Measurements from ENCODE around the gene OR14I1. TPM values are rescaled to one million over a fixed set of nuclear protein-coding genes. Genes with fewer than 3 reads are reported as not detected.

OR14I1 gene
- total and polyA plus RNA-seq, 4 donors, result not detected

DNA sequence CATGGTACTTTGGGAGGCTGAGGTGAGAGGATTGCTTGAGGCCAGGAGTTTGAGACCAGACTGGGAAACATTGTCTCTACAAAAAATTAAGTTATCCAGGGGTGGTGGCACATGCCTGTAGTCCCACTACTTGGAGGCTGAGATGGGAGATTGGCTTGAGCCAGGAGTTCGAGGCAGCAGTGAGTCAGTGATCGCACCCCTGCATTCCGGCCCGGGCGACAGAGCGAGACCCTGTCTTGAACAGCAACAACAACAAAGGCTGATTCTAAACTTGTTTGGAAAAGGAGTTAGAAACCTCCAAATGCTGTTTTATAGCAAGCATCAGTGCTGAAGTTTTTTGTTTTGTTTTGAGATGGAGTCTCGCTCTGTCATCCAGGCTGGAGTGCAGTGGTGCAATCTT lies 38.3 kb upstream of the OR14I1 start:
- DNase-seq (ENCODE audit: low spot score), result no peak
- no peaks in the 10 kb centered on the region for H3K36me3 ChIP-seq (ENCODE audit: control insufficient read depth in 4 of 4, insufficient read depth in 3 of 4, low read depth in 1 of 4, low read length in 3 of 4)
- no peaks in the 10 kb centered on the region for H3K4me1 ChIP-seq (ENCODE audit: control insufficient read depth in 4 of 4, insufficient read depth in 4 of 4, low read length in 3 of 4)
- H3K27ac ChIP-seq (ENCODE audit: low read depth in 1 of 2, low read length in 2 of 2), result no peak overlapping the region
- WGBS, result 96% methylated on average over 7 of the region's 7 CpGs
- H3K4me3 ChIP-seq (ENCODE audit: low read depth in 1 of 3, low read length in 3 of 3), result no peak overlapping the region
- H3K9me3 ChIP-seq (ENCODE audit: control insufficient read depth in 4 of 4, low read length in 3 of 4), result peaks cover 0 to 2% (median 1%) of the 10 kb centered on the region in 4 donors
- TF ChIP-seq RAD21 (IDR thresholded peaks at IDR 0.05), result no peak
- no peak for TF ChIP-seq JUND (IDR thresholded peaks at IDR 0.05)
- TF ChIP-seq HNF4G (IDR thresholded peaks at IDR 0.05), result no peak
- TF ChIP-seq EGR1 (IDR thresholded peaks at IDR 0.05; ENCODE audit: low read depth in 2 of 2), result no peak
- no peak for TF ChIP-seq GABPA (IDR thresholded peaks at IDR 0.05 in 1 of 2, conservative IDR thresholded peaks at IDR 0.05 in 1 of 2)
- no peak overlapping the region for H3K9ac ChIP-seq (ENCODE audit: low read depth in 1 of 2, low read length in 2 of 2)
- no peaks in the 10 kb centered on the region for H3K27me3 ChIP-seq (ENCODE audit: control insufficient read depth in 4 of 4, insufficient read depth in 4 of 4, low read length in 3 of 4)

DNA sequence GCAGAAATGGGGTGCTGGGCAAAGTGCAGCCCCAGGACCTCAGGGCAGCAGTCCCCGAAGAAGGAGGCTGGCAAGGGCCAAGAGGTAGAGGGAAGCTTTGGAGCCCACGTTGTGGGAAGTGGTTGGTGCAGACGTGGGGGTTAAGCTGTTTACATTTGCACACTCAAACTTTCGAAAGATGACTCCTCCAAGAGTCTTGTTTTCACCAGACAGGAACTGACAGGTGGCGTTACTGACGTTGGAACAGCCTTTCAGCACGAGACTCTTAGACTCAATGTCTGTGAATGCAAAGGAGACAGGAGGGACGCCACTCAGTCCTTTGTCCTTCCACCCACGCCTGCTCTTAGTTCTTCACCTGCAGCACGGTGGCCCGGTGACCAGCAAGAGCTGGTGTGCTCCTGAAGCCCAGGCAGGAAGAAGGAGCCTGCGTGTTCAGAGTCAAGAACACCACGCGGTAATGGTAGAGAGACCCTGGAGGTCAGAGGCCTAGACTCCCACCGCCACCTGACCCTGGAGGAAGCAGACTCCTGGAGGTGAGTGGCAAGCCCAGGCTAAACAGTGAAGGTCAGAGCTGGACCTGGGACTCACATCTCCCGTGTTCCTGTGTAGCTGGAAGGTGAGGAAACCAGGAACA lies 37.1 kb upstream of the OR14I1 start:
- no peak overlapping the region for H3K27ac ChIP-seq (ENCODE audit: low read depth in 1 of 2, low read length in 2 of 2)
- no peaks in the 10 kb centered on the region for H3K4me1 ChIP-seq (ENCODE audit: control insufficient read depth in 4 of 4, insufficient read depth in 4 of 4, low read length in 3 of 4)
- H3K36me3 ChIP-seq (ENCODE audit: control insufficient read depth in 4 of 4, insufficient read depth in 3 of 4, low read depth in 1 of 4, low read length in 3 of 4), result no peaks in the 10 kb centered on the region
- no peaks in the 10 kb centered on the region for H3K27me3 ChIP-seq (ENCODE audit: control insufficient read depth in 4 of 4, insufficient read depth in 4 of 4, low read length in 3 of 4)
- no peak for DNase-seq (ENCODE audit: low spot score)
- TF ChIP-seq YY1 (IDR thresholded peaks at IDR 0.05) (no peak), TAF1 (conservative IDR thresholded peaks at IDR 0.05) (no peak), HNF4G (IDR thresholded peaks at IDR 0.05) (no peak), RXRA (IDR thresholded peaks at IDR 0.05) (no peak), EGR1 (IDR thresholded peaks at IDR 0.05; ENCODE audit: low read depth in 2 of 2) (no peak), RAD21 (IDR thresholded peaks at IDR 0.05) (no peak), FOXA2 (IDR thresholded peaks at IDR 0.05) (no peak), HNF4A (conservative IDR thresholded peaks at IDR 0.05) (no peak), JUND (IDR thresholded peaks at IDR 0.05) (no peak)
- TF ChIP-seq, protein P1, sequence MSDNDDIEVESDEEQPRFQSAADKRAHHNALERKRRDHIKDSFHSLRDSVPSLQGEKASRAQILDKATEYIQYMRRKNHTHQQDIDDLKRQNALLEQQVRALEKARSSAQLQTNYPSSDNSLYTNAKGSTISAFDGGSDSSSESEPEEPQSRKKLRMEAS (IDR thresholded peaks at IDR 0.05), result no peak
- TF ChIP-seq, protein P2, sequence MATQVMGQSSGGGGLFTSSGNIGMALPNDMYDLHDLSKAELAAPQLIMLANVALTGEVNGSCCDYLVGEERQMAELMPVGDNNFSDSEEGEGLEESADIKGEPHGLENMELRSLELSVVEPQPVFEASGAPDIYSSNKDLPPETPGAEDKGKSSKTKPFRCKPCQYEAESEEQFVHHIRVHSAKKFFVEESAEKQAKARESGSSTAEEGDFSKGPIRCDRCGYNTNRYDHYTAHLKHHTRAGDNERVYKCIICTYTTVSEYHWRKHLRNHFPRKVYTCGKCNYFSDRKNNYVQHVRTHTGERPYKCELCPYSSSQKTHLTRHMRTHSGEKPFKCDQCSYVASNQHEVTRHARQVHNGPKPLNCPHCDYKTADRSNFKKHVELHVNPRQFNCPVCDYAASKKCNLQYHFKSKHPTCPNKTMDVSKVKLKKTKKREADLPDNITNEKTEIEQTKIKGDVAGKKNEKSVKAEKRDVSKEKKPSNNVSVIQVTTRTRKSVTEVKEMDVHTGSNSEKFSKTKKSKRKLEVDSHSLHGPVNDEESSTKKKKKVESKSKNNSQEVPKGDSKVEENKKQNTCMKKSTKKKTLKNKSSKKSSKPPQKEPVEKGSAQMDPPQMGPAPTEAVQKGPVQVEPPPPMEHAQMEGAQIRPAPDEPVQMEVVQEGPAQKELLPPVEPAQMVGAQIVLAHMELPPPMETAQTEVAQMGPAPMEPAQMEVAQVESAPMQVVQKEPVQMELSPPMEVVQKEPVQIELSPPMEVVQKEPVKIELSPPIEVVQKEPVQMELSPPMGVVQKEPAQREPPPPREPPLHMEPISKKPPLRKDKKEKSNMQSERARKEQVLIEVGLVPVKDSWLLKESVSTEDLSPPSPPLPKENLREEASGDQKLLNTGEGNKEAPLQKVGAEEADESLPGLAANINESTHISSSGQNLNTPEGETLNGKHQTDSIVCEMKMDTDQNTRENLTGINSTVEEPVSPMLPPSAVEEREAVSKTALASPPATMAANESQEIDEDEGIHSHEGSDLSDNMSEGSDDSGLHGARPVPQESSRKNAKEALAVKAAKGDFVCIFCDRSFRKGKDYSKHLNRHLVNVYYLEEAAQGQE (IDR thresholded peaks at IDR 0.05), result no peak
- TF ChIP-seq, protein P3, sequence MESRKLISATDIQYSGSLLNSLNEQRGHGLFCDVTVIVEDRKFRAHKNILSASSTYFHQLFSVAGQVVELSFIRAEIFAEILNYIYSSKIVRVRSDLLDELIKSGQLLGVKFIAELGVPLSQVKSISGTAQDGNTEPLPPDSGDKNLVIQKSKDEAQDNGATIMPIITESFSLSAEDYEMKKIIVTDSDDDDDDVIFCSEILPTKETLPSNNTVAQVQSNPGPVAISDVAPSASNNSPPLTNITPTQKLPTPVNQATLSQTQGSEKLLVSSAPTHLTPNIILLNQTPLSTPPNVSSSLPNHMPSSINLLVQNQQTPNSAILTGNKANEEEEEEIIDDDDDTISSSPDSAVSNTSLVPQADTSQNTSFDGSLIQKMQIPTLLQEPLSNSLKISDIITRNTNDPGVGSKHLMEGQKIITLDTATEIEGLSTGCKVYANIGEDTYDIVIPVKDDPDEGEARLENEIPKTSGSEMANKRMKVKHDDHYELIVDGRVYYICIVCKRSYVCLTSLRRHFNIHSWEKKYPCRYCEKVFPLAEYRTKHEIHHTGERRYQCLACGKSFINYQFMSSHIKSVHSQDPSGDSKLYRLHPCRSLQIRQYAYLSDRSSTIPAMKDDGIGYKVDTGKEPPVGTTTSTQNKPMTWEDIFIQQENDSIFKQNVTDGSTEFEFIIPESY (IDR thresholded peaks at IDR 0.05), result no peak
- WGBS, result 78% methylated on average over 16 of the region's 16 CpGs
- H3K9me3 ChIP-seq (ENCODE audit: control insufficient read depth in 4 of 4, low read length in 3 of 4), result peaks cover 0 to 2% (median 1%) of the 10 kb centered on the region in 4 donors
- no peak overlapping the region for H3K4me3 ChIP-seq (ENCODE audit: low read depth in 1 of 3, low read length in 3 of 3)
- H3K9ac ChIP-seq (ENCODE audit: low read depth in 1 of 2, low read length in 2 of 2), result no peak overlapping the region
